ENCODE results near the gene SLC6A4.

SLC6A4 gene

GRCh38 chr17:30186761-30187160 is 48.7 kb downstream of the SLC6A4 start:
- no peak overlapping the region for H2AFZ ChIP-seq (ENCODE audit: low read length, unreplicated experiment)

GRCh38 chr17:30176855-30177254 is 58.6 kb downstream of the SLC6A4 start:
- no peaks in the 10 kb centered on the region for H3K79me2 ChIP-seq (ENCODE audit: control insufficient read depth, insufficient read depth, low read length, unreplicated experiment)
- no peaks in the 10 kb centered on the region for H3K27me3 ChIP-seq (ENCODE audit: insufficient read depth, low read length)
- peaks cover 23% of the 10 kb centered on the region for H3K36me3 ChIP-seq (ENCODE audit: insufficient read depth, low read length)
- H3K4me3 ChIP-seq (ENCODE audit: low read depth, low read length), result no peak overlapping the region
- no peaks in the 10 kb centered on the region for H3K4me1 ChIP-seq (ENCODE audit: control insufficient read depth, insufficient read depth, low read length, unreplicated experiment)
- no peak overlapping the region for H2AFZ ChIP-seq (ENCODE audit: low read length, unreplicated experiment)
- H3K27ac ChIP-seq (ENCODE audit: low read depth, low read length), result no peak overlapping the region

More at GRCh38 chr17:30186761-30187160, 48.7 kb downstream of the SLC6A4 start:
- Histone ChIP-seq H3K36me3 (ENCODE audit: insufficient read depth, low read length) (peaks cover 31% of the 10 kb centered on the region), H3K79me2 (ENCODE audit: control insufficient read depth, insufficient read depth, low read length, unreplicated experiment) (no peaks in the 10 kb centered on the region), H3K27me3 (ENCODE audit: insufficient read depth, low read length) (no peaks in the 10 kb centered on the region), H3K4me3 (ENCODE audit: low read depth, low read length) (no peak overlapping the region), H3K4me1 (ENCODE audit: control insufficient read depth, insufficient read depth, low read length, unreplicated experiment) (no peaks in the 10 kb centered on the region), H3K27ac (ENCODE audit: low read depth, low read length) (no peak overlapping the region)

GRCh38 chr17:30174556-30174955 is 60.9 kb downstream of the SLC6A4 start:
- Histone ChIP-seq H3K36me3 (ENCODE audit: insufficient read depth, low read length) (peaks cover 31% of the 10 kb centered on the region; the same call in 1 of the 2 replicates), H3K4me3 (ENCODE audit: low read depth, low read length) (no peak overlapping the region), H3K27ac (ENCODE audit: low read depth, low read length) (no peak overlapping the region), H3K27me3 (ENCODE audit: insufficient read depth, low read length) (no peaks in the 10 kb centered on the region), H3K79me2 (ENCODE audit: control insufficient read depth, insufficient read depth, low read length, unreplicated experiment) (peaks cover 6% of the 10 kb centered on the region), H3K4me1 (ENCODE audit: control insufficient read depth, insufficient read depth, low read length, unreplicated experiment) (no peaks in the 10 kb centered on the region), H2AFZ (ENCODE audit: low read length, unreplicated experiment) (no peak overlapping the region)

- Histone ChIP-seq H3K79me2 (ENCODE audit: control insufficient read depth, insufficient read depth, low read length, unreplicated experiment) (peaks cover 12% of the 10 kb centered on the region), H3K36me3 (ENCODE audit: insufficient read depth, low read length) (peaks cover 31% of the 10 kb centered on the region; the same call in 1 of the 2 replicates), H2AFZ (ENCODE audit: low read length, unreplicated experiment) (no peak overlapping the region), H3K27me3 (ENCODE audit: insufficient read depth, low read length) (no peaks in the 10 kb centered on the region), H3K4me1 (ENCODE audit: control insufficient read depth, insufficient read depth, low read length, unreplicated experiment) (no peaks in the 10 kb centered on the region), H3K27ac (ENCODE audit: low read depth, low read length) (no peak overlapping the region), H3K4me3 (ENCODE audit: low read depth, low read length) (no peak overlapping the region)
Observed at GRCh38 chr17:30173649-30174048, 61.8 kb downstream of the SLC6A4 start.

- no peak overlapping the region for H3K27ac ChIP-seq (ENCODE audit: low read depth, low read length)
- H2AFZ ChIP-seq (ENCODE audit: low read length, unreplicated experiment), result no peak overlapping the region
- no peaks in the 10 kb centered on the region for H3K27me3 ChIP-seq (ENCODE audit: insufficient read depth, low read length)
- H3K4me3 ChIP-seq (ENCODE audit: low read depth, low read length), result no peak overlapping the region
- no peaks in the 10 kb centered on the region for H3K4me1 ChIP-seq (ENCODE audit: control insufficient read depth, insufficient read depth, low read length, unreplicated experiment)
- peaks cover 12% of the 10 kb centered on the region for H3K79me2 ChIP-seq (ENCODE audit: control insufficient read depth, insufficient read depth, low read length, unreplicated experiment)
- H3K36me3 ChIP-seq (ENCODE audit: insufficient read depth, low read length), result peaks cover 31% of the 10 kb centered on the region; the same call in 1 of the 2 replicates
Observed at GRCh38 chr17:30172560-30172959, 62.9 kb downstream of the SLC6A4 start.

GRCh38 chr17:30170415-30170987 is 65.0 kb downstream of the SLC6A4 start:
- Histone ChIP-seq H3K4me1 (ENCODE audit: control insufficient read depth, insufficient read depth, low read length, unreplicated experiment) (peaks cover 6% of the 10 kb centered on the region), H3K36me3 (ENCODE audit: insufficient read depth, low read length) (peaks cover 31% of the 10 kb centered on the region; the same call in 1 of the 2 replicates), H3K27ac (ENCODE audit: low read depth, low read length) (no peak overlapping the region), H3K27me3 (ENCODE audit: insufficient read depth, low read length) (no peaks in the 10 kb centered on the region), H3K79me2 (ENCODE audit: control insufficient read depth, insufficient read depth, low read length, unreplicated experiment) (peaks cover 23% of the 10 kb centered on the region), H2AFZ (ENCODE audit: low read length, unreplicated experiment) (no peak overlapping the region), H3K4me3 (ENCODE audit: low read depth, low read length) (no peak overlapping the region)

GRCh38 chr17:30165960-30166359 is 69.5 kb downstream of the SLC6A4 start:
- H2AFZ ChIP-seq (ENCODE audit: low read length, unreplicated experiment), result no peak overlapping the region
- peaks cover 13% of the 10 kb centered on the region; the same call in 1 of the 2 replicates for H3K36me3 ChIP-seq (ENCODE audit: insufficient read depth, low read length)
- no peak overlapping the region for H3K4me3 ChIP-seq (ENCODE audit: low read depth, low read length)
- peaks cover 50% of the 10 kb centered on the region for H3K79me2 ChIP-seq (ENCODE audit: control insufficient read depth, insufficient read depth, low read length, unreplicated experiment)
- no peak overlapping the region for H3K27ac ChIP-seq (ENCODE audit: low read depth, low read length)
- peaks cover 9% of the 10 kb centered on the region for H3K4me1 ChIP-seq (ENCODE audit: control insufficient read depth, insufficient read depth, low read length, unreplicated experiment)
- H3K27me3 ChIP-seq (ENCODE audit: insufficient read depth, low read length), result no peaks in the 10 kb centered on the region

- Histone ChIP-seq H3K27ac (ENCODE audit: low read depth, low read length) (no peak overlapping the region), H3K36me3 (ENCODE audit: insufficient read depth, low read length) (peaks cover 15% of the 10 kb centered on the region), H3K4me1 (ENCODE audit: control insufficient read depth, insufficient read depth, low read length, unreplicated experiment) (peaks cover 9% of the 10 kb centered on the region), H2AFZ (ENCODE audit: low read length, unreplicated experiment) (no peak overlapping the region), H3K4me3 (ENCODE audit: low read depth, low read length) (no peak overlapping the region), H3K79me2 (ENCODE audit: control insufficient read depth, insufficient read depth, low read length, unreplicated experiment) (peaks cover 53% of the 10 kb centered on the region), H3K27me3 (ENCODE audit: insufficient read depth, low read length) (no peaks in the 10 kb centered on the region)
Observed at GRCh38 chr17:30165147-30165546, 70.3 kb downstream of the SLC6A4 start.

- no peak overlapping the region for H2AFZ ChIP-seq (ENCODE audit: low read length, unreplicated experiment)
- H3K79me2 ChIP-seq (ENCODE audit: control insufficient read depth, insufficient read depth, low read length, unreplicated experiment), result peaks cover 58% of the 10 kb centered on the region
Observed at GRCh38 chr17:30164531-30164930, 71.0 kb downstream of the SLC6A4 start.

GRCh38 chr17:30161601-30162000 is 73.9 kb downstream of the SLC6A4 start:
- Histone ChIP-seq H3K4me1 (ENCODE audit: control insufficient read depth, insufficient read depth, low read length, unreplicated experiment) (peaks cover 9% of the 10 kb centered on the region), H3K4me3 (ENCODE audit: low read depth, low read length) (no peak overlapping the region), H2AFZ (ENCODE audit: low read length, unreplicated experiment) (no peak overlapping the region), H3K79me2 (ENCODE audit: control insufficient read depth, insufficient read depth, low read length, unreplicated experiment) (peaks cover 76% of the 10 kb centered on the region), H3K27ac (ENCODE audit: low read depth, low read length) (no peak overlapping the region), H3K27me3 (ENCODE audit: insufficient read depth, low read length) (no peaks in the 10 kb centered on the region), H3K36me3 (ENCODE audit: insufficient read depth, low read length) (peaks cover 48% of the 10 kb centered on the region)

More at GRCh38 chr17:30164531-30164930, 71.0 kb downstream of the SLC6A4 start:
- Histone ChIP-seq H3K4me3 (ENCODE audit: low read depth, low read length) (no peak overlapping the region), H3K27me3 (ENCODE audit: insufficient read depth, low read length) (no peaks in the 10 kb centered on the region), H3K4me1 (ENCODE audit: control insufficient read depth, insufficient read depth, low read length, unreplicated experiment) (peaks cover 9% of the 10 kb centered on the region), H3K27ac (ENCODE audit: low read depth, low read length) (no peak overlapping the region), H3K36me3 (ENCODE audit: insufficient read depth, low read length) (peaks cover 19% of the 10 kb centered on the region)

GRCh38 chr17:30160419-30161172 is 74.9 kb downstream of the SLC6A4 start:
- no peaks in the 10 kb centered on the region for H3K27me3 ChIP-seq (ENCODE audit: insufficient read depth, low read length)
- peaks cover 48% of the 10 kb centered on the region for H3K36me3 ChIP-seq (ENCODE audit: insufficient read depth, low read length)
- no peak overlapping the region for H2AFZ ChIP-seq (ENCODE audit: low read length, unreplicated experiment)
- H3K79me2 ChIP-seq (ENCODE audit: control insufficient read depth, insufficient read depth, low read length, unreplicated experiment), result peaks cover 75% of the 10 kb centered on the region
- H3K4me1 ChIP-seq (ENCODE audit: control insufficient read depth, insufficient read depth, low read length, unreplicated experiment), result peaks cover 3% of the 10 kb centered on the region
- H3K4me3 ChIP-seq (ENCODE audit: low read depth, low read length), result no peak overlapping the region
- no peak overlapping the region for H3K27ac ChIP-seq (ENCODE audit: low read depth, low read length)

Data from ACC112 (cell line).